Endometrial microvascular endothelial cells (primary cell): ENCODE data around the gene PCDHGC3. TPM values are rescaled to one million over a fixed set of nuclear protein-coding genes. Genes with fewer than 3 reads are reported as not detected.

Source experiments
- in situ Hi-C: cut with HindIII; loops from 2 replicates; pipeline ENCODE4 v1.10.0; 2017; ENCODE audit warnings: low sequenced_read_pairs, low pct_unique_long_range_greater_than_20kb; ENCODE audit errors: inconsistent ontology term
- total RNA-seq: library from RNA; depleted of rRNA; stranded (reverse); fragments of >200 nt; gene quantifications from one replicate; pipeline ENCODE4 v1.2.3, GENCODE V29; 2015; ENCODE audit errors: inconsistent ontology term

Gene PCDHGC3
- total RNA-seq, 1 donor from 2014 or later = 8.1 TPM

DNA sequence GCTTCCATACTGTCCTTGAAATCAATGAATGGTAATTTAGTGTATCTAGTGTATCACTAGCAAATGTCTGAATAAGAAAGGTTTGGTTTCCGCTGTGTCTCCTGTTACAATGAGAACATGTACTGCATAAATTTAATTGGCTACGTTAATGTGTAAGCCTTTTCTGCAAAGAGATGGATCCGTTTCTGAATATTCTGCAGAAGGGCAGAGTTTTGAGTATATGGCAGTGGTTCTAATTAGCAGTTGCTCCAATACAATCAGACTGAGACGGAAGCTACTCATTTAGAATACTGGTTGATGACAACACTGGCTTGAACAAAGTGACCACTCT lies 8.5 kb downstream of the PCDHGC3 start:
- in situ Hi-C loops = no loop called here

DNA sequence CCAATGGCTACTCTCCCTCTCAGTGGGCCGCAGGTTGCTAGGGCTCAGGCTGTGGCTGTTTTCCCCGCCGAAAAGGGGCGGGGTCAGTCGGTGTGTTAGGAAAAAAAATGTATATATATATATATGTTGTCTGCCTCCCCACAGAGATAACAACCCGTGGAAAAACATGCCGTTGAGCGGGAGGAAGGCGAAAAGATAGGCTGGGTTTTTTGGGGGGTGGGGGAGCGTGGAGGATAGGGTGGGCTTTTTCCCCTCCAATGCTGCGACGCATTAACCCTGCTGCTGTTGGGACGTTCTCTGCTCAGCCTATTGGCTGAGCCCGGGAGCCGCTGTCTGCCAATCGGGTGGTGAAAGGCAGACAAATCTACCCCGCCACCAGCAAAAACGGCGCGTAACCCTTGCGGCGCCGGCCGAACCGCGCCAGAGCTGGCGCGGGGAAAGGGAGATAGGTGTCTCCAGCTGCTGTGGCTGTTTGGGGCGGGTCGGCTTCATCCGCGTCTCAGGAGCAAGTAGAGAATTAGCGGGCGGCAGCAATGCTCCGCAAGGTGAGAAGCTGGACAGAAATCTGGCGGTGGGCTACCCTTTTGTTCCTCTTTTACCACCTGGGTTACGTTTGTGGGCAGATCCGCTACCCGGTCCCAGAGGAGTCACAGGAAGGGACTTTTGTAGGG lies 9.0 kb downstream of the PCDHGC3 start, which contains the start of gene PCDHGC4:
TSS of gene PCDHGC4 (plus strand) at position 390 of the 671 bp plus-strand sequence. CDS start at position 534, 144 bp downstream.
- in situ Hi-C loops = no loop called here

DNA sequence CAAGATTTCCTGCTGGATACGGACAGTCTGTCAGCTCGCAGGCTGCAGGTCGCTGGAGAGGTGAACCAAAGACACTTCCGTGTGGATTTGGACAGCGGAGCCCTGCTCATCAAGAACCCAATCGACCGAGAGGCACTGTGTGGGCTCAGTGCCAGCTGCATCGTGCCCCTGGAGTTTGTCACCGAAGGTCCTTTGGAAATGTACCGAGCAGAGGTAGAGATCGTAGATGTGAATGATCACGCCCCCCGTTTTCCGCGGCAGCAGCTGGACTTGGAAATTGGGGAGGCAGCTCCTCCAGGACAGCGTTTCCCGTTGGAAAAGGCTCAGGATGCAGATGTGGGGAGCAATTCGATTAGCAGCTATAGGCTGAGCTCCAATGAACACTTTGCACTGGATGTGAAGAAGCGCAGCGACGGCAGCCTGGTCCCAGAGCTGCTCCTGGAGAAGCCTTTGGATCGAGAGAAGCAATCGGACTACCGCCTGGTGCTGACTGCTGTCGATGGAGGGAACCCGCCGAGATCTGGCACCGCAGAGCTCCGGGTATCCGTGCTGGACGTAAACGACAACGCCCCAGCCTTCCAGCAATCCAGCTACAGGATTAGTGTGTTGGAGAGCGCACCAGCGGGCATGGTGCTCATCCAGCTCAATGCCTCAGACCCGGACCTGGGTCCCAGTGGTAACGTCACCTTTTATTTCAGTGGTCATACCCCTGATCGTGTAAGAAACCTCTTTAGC lies 9.7 kb downstream of the PCDHGC3 start:
- in situ Hi-C loops = no loop called here

DNA sequence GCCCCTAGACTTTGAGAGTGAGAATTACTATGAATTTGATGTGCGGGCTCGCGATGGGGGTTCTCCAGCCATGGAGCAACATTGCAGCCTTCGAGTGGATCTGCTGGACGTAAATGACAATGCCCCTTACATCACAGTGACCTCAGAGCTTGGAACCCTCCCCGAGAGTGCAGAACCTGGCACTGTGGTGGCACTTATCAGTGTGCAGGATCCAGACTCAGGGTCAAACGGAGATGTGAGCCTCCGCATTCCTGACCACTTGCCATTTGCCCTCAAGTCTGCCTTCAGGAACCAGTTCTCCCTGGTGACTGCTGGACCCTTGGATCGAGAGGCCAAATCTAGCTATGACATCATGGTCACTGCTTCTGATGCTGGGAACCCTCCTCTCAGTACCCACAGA lies 10.3 kb downstream of the PCDHGC3 start:
- in situ Hi-C loops = no loop called here

DNA sequence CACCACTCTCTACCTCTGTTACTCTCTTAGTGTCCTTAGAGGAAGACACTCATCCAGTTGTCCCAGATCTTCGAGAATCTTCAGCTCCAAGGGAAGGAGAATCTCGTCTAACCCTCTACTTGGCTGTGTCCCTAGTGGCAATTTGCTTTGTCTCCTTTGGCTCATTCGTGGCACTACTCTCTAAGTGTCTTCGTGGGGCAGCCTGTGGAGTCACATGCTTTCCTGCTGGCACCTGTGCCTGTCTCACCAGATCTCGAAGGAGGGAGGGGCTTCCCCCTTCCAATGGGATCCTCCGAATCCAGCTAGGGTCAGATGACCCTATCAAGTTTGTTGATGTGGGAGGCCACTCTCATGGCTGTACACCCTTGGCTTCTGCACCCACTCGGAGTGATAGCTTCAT lies 11.4 kb downstream of the PCDHGC3 start:
- in situ Hi-C loops = no loop called here

DNA sequence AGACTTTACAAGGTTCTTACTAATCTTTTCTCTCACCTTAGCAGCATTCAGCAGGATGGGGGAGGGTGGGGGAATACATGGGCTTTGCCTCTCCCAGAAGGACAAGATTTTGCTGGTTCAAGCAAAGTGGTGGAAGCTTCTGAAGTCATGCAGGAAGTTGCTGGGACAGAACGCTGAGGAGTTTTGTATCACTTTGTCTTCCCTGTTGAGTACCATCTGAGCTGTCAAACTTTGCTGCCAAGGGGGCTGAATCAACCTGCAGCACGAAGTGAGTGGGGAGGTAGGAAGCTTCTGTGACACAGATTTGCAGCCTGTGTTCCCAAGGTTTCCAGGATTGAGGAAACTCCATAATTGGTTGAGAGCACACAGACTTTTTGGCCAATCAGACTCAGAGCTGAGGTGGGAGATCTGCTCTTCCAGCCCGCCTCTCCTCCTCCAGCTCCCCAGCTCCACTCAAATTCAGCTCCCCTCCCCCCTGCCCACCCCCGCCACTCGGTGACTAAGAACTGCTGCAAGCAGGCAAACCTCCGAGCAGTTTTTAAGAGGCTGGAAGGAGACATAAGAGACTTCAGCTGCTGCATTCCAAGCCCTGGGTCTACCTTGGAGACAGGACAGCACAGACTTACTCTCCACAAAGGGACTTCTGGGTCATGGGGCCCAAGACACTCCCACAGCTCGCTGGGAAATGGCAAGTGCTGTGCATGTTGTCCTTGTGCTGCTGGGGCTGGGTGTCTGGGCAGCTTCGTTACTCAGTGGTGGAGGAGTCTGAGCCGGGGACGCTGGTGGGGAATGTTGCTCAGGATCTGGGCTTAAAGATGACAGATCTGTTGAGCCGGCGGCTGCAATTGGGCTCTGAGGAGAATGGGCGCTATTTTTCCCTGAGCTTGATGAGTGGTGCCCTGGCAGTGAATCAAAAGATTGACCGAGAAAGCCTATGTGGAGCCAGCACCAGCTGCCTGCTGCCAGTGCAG lies 13.1 kb downstream of the PCDHGC3 start, which contains the start of gene PCDHGC5:
TSS of gene PCDHGC5 (plus strand) at position 491 of the 971 bp plus-strand sequence. CDS start at position 651, 160 bp downstream.
- in situ Hi-C loops = no loop called here

DNA sequence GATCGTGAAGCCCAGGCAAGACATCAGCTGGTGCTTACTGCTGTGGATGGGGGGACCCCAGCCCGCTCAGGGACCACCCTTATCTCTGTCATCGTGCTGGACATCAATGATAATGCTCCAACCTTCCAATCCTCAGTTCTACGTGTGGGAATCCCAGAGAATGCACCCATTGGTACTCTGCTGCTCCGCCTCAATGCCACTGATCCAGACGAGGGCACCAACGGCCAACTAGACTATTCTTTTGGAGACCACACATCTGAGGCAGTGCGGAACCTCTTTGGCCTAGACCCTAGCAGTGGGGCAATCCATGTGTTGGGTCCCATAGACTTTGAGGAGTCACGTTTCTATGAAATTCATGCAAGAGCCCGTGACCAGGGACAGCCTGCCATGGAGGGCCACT lies 14.1 kb downstream of the PCDHGC3 start:
- in situ Hi-C loops = no loop called here

DNA sequence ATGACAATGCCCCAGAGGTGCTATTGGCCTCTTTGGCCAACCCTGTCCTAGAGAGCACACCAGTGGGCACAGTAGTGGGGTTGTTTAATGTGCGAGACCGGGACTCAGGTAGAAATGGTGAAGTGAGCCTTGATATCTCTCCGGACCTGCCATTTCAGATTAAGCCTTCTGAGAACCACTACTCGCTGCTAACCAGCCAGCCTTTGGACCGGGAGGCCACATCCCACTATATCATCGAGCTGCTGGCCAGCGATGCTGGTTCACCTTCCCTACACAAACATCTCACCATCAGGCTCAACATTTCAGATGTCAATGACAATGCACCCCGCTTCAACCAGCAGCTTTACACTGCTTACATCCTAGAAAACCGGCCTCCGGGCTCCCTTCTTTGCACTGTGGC lies 14.5 kb downstream of the PCDHGC3 start:
- in situ Hi-C loops = no loop called here

DNA sequence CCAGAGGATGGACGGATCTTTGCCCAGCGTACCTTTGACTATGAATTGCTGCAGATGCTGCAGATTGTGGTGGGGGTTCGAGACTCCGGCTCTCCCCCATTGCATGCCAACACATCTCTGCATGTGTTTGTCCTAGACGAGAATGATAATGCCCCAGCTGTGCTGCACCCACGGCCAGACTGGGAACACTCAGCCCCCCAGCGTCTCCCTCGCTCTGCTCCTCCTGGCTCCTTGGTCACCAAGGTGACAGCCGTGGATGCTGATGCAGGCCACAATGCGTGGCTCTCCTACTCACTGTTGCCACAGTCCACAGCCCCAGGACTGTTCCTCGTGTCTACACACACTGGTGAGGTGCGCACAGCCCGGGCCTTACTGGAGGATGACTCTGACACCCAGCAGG lies 15.0 kb downstream of the PCDHGC3 start:
- in situ Hi-C loops = no loop called here

DNA sequence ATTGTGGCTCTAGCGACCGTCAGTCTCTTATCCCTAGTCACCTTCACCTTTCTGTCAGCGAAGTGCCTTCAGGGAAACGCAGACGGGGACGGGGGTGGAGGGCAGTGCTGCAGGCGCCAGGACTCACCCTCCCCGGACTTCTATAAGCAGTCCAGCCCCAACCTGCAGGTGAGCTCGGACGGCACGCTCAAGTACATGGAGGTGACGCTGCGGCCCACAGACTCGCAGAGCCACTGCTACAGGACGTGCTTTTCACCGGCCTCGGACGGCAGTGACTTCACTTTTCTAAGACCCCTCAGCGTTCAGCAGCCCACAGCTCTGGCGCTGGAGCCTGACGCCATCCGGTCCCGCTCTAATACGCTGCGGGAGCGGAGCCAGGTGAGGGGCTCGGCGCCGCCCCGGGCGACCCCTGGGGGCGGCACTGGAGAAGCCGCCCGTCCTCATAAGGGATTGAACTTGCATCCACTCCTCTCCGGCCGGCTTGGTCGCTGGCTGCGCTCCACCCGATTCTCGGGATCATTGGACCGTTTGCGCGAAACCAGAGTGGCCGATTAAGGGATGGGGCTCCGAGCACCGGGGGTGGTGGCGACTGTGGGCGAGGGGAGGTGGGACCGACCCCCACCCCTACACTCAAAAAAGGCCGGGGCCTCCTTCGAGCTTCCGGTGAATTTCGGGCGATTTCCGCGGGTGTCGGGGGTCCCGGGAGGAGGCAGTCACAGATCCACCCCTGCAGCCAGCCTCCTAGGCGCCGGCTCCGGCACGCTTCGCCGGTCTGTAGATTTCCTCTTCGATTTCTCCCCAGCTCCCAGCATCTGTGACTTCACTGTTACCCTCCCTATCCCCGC lies 15.8 kb downstream of the PCDHGC3 start:
- in situ Hi-C loops = no loop called here

DNA sequence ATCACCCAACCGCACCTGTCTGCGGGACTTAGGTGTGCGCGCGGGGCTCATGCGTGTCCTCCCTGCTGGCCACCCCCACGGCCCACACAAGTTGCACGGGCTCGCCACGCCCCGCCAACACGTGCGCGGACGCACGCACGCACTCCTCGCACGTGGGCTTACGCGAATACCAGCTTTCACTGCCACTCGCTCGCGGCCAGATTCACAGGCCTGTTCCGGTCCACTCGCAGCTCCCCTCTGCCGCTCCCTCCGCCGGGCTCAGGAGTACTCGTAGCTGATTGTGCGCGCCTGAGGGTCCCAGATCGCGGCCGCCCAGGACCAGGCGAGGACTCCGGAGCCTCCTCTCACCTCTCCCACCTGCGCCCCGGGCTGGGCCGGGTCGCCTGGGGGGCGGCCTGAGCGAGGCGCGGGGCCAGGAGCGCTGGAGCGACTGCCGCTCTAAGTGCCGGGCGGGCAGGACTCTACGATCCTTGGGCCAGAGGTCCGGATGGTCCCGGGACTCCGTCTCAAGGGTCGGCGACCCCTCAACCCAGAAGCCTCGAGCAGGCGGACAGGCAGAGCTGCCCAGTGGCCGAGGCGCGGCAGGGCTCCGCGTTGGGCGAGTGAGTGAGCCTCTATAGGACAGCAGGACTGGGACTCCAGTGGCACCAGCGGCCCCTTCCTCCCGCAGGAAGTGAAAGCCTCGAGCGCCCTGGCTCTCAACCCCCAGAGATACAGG lies 16.6 kb downstream of the PCDHGC3 start:
- in situ Hi-C loops = no loop called here

DNA sequence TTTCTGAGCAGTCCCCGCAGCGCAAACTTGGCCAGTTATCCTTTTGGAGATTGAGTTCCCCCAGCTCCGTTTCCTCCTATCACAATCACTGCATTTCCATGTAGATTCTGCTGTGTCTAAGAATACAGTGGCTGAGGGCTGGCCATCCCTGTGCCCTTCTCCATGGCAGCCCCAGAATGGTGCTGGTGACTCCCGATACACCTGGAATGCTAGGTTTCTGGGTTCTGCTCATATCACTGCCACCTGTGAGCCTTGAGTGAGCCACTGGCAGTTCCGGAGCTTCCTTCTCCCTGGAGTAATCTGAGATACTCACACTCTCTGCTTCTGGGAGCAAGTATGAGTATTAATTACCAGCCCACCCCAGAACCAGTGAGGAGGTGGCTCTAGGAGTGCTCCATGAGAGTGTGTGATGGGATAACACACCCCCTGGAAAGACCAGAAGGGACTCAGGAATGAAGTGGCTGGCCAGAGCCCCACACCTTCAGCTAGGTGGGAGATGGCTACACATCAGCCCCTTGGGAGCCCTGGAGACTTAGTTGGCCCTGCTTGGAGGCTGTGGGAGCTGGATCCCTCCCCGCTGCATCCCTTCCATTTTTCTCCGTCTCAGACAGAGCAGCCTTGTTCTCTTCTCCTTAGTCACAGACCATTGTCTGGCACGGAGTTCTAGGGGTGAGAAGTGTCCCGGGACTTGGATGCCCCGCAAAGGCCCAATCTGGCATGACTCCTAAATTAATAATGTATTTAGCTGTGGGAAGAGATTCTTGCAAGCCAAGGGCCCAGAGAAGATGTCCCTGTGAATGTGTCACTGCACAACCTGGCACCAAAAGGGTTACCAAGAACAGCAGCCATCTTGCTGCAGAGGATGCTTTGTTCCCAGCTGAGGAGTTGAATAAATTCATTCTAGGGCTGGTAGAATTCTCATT lies 18.0 kb downstream of the PCDHGC3 start:
- in situ Hi-C loops = no loop called here

DNA sequence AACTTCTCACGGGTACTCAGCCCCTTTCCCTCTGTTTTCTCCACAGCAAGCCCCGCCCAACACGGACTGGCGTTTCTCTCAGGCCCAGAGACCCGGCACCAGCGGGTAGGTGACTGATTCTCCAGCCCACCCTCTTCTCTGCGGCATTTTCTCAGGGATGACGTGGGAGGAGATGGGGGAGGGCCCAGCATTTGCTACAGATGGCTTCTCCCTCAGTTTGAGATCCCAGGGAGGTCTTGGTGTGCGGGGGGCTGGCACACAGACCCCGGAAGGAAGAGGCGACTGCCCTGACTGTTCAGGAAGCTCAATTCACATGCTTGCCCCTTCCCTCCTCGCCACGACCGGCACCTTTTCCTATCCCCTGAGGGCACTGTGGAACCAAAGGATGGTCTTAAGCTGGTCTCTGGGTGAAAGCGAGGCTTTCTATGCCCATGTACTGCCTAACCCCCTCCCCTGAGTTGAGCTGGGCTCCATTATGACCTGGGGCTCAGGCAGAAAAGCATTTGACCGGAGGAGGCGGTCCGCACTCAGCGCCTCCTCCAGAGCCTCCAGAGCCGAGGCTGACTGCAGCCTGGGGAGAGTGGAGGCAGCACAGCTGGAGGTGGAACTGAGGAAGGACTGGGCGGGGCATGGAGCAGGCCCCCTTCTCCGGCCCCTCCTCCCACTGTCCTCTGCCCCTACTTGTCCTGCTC lies 19.1 kb downstream of the PCDHGC3 start:
- in situ Hi-C loops = no loop called here

DNA sequence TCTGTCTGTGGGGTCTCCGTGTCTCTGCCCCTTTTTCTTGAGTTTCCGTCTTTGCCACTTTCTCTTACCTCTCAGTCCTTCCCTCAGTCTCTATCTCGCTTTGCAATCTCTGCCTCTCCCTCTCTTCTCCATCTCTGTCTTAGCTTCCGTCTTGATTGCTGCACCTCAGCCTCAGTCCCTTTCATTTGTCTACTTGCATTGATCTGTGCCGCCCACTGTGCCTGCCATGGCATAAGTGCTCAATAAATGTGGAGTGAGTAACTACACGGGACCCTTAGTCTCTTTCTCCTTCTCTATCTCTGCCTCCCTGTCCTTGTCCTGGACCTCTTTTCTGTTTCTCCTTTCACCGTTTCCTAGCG lies 19.7 kb downstream of the PCDHGC3 start:
- in situ Hi-C loops = no loop called here

DNA sequence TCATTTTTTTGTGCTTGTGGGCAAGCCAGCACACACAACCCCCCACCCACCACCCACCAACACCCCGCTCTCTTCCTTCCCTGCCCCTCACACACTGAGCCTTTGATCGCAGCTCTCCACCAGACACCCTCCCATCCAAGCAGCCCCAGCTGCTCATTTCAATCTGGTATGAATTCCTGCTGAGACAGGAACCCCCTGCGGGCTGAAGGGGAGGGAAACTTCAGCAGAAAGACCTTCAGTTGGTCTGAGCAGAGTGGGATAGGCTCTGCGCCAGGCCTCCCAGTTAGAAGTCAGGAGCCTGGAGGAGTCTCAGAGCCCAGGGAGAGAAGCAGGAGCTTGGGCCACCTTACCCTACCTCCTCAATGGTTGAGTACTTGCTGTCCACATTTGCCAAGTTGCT lies 20.3 kb downstream of the PCDHGC3 start:
- in situ Hi-C loops = no loop called here

DNA sequence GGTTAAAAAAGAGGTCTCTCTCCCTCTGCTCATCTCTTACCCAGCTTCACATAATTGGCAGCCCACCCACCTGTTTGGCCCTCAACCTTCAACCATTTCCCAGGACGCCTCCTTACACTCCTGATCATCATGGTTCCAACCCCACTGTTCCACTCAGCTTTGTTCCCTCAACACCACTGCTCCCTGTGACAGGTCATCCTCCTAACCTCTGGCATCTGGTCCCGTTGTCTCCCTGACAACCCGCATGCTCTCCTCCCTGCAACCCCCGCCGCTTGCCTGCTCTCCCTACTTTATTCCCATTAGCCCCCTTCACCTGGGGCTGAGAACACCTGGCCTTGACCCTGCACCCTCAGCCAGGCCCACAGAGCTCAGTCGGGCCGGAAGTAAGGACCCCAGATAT lies 26.0 kb downstream of the PCDHGC3 start:
- in situ Hi-C loops = no loop called here

DNA sequence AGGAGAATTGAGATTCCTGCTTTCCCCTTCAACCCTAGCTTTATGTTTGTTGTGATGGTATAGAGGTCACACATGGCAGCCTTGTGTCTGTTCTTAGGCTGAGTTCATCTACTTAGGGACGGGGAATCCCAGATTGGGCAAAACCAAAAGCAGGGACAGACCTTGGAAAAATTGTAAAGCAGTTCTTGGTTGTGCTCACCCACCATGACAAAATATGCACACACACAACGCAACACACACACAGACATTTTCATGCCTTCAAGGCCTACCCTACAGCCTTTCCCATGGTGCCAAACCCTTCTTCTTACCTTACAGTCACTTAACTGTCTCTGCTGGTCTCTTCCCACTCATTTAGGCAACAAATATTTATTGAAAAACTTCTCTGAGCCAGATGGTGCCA lies 27.9 kb downstream of the PCDHGC3 start:
- in situ Hi-C loops = no loop called here
